Activated gamma-delta T cell treated with Interleukin-2 at 50 U/mL for 16 hours (primary cell): ENCODE results near the gene LIPT2.
A peak's percentile ranks its signal among the peaks of the same experiment; 100 is the strongest.

Experiments
- DNase-seq: peaks from one replicate; pipeline ENCODE4 v3.0.0-alpha.2; 2020

LIPT2 gene

DNA sequence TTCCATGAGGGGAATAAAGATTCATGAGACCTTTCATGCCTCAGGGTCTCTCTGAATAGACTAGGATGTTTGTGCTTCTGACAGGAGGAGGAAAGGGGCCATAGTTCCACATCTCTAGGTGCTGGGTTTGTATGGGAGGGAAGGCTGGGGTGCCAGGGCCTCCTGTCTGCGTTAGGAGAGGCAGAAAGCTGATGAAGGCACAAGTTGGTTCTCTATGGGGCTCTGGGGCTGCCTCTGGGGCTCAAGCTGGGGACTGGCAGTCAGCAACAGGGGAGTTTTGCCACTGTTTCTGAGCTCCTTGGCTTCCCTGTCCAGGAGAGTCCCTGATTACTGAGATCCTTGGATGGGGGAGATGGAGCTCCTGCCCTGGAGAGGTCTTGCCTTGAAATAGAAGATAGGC lies 30.3 kb downstream of the LIPT2 start:
- no peak for DNase-seq

GRCh38 chr11:74462631-74463030 lies 30.9 kb downstream of the LIPT2 start:
- DNase-seq: no peak

DNA sequence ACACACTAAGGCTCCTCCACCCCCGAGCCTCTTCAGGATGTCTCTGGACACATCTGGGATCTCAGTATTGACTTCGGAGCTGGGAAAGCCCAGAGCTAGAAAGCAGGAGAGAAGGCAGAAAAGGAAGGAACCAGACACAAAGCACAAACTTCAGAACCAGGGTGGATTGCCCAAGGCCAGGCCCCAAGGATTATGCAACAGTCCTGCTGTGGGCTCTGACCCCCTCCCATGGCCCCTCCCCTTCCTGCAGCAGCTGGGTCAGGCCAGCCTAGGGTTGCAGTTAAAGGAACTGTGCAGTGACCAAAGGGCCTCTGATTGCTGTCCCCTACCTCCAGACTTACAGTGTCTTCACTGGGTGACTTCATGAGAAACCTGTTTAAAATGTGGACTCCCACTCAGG lies 31.5 kb downstream of the LIPT2 start:
- no peak for DNase-seq

GRCh38 chr11:74460481-74461154 lies 32.9 kb downstream of the LIPT2 start:
- no peak for DNase-seq

- DNase-seq: no peak
Observed at GRCh38 chr11:74460065-74460464, 33.5 kb downstream of the LIPT2 start.

GRCh38 chr11:74459584-74459983 lies 33.9 kb downstream of the LIPT2 start:
- no peak for DNase-seq

DNA sequence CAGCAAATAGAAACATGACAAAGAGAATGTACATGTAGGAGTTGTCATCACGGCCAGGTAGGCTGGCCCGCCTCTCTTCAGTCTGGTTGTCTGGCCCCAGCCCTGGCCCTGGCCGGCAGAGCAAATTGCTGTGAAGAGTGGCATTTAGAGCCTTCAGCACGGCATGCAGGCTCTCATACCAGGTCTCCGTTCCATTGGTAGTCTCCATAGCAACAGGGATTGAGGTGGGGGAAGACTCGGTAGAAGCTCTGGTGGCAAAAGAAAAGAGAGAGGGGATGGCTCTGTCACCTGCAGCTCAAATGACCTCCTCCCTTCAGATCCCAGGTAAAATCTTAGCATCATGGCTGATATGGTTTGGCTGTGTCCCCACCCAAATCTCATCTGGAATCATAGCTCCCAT lies 36.2 kb downstream of the LIPT2 start:
- no peak for DNase-seq

DNA sequence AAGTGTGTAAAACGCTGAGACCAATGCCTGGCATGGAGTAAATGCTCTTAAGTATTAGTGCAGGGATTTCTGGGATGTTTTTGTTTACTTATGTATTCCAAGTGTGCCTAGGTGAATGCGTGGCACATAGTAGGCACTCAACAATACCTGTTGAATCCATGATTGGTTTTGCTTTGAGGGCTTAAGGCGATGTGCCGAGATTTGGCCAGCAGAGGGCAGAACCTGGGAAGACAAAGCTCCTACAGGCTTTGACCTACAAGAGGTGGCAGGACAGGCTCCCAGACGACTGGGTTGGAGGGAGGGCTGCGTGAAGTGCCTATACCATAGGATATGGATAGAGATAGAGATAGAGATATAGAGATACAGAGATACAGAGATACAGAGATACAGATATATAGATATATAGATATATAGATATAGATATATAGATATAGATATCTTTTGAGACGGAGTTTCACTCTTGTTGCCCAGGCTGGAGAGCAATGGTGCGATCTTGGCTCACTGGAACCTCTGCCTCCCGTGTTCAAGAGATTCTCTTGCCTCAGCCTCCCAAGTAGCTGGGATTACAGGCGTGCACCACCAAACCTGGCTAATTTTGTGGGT lies 40.0 kb downstream of the LIPT2 start:
- peak; percentile 52 for DNase-seq

DNA sequence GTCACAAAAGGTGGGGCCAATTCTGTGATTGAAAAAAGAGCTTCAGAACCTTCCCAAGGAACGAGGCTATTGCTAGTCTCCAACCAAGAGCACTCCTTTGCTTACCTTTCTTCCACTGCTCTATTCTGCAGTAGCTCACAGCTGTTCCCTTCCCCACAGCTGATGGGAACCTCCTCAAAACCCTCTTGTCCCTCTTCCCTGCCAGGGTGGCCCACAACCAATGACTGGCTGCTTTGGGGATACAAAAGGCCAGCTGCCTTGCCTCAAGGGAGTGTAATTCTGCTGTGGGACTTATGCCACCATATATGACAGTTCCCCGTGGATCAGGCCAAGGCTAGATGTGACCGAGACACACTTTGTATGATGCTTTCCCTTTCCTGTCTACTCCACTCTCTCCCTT lies 41.2 kb downstream of the LIPT2 start:
- DNase-seq: no peak

DNA sequence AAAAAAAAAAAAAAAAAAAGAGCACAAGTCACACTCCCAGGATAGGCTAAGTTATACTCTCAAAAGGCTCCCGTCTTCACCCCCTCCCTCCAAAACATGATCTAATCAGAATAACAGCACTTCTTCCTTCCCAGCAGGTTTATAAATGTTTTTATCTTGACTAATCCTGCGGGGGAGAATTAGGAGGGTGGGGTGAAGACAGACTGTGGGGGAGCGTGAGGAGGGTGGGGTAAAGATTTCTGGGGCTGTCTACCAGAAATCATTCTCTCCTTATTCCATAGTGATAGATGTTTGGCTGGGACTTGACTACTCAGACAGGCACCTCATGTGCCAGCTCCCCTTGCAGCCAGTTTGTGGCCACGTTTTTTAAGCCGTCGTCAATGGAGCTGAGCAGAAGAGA lies 43.2 kb downstream of the LIPT2 start:
- DNase-seq: no peak

GRCh38 chr11:74449369-74449931 lies 44.1 kb downstream of the LIPT2 start:
- DNase-seq: peak; percentile 35

GRCh38 chr11:74447720-74448119 lies 45.8 kb downstream of the LIPT2 start:
- DNase-seq: no peak

DNA sequence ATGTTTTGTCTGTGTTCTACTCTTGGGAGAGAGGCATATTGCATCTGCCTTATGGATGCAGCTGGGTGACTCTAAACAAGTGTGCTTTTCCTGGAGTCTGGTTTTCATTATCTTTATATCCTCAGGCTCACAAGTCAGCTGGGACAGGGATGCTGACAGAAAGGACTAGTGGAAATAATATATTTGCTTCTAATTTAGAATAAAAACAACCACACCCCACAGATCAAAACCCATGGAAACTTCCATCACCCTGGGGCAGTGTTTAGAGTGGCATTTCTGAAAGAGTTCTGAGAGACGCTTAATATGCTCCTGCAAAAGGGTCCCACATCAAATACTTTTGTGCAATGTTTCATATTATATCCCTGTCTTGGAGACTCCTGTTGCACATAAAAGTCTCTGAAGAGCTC lies 47.0 kb downstream of the LIPT2 start:
- DNase-seq: no peak

GRCh38 chr11:74444173-74444826 lies 49.2 kb downstream of the LIPT2 start:
- DNase-seq: no peak

DNA sequence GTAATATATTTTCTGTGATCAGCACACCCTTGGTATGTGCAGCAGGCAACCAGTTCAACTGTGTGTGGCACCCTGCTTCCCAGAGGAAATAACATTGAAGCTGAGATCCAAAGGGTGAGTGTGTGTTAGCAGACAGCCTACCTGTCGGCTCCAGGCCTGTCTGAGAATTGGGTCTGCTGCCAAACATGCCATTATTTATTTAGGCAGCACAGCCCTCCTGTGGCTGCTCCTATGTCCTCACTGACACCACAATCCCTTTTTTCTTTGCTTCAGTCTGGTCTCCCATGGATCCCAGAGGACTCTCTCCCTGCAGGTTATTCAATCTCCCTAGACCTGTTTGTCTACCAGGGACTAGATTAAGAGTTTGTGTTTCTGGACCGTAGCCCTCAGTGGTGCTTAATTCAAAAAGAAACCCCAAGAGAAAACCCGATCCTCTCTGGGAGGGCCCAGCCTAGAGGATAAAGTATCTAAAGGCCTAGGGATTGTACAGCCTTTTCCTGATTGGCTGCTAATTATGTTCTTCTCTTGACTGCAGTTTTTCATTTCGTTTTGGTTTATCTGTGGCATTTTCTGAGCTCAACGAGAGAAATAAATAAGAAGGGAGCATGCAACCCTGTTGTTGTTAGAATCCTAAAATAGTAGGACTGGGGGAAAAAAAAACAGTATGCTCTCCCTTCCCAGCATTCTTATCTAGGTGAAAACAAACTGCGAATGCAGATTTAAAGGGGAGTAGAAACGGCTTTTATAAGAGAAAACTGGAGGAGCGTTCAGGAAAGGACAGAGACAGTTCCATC lies 50.3 kb downstream of the LIPT2 start:
- DNase-seq: no peak

GRCh38 chr11:74442636-74443035 lies 50.9 kb downstream of the LIPT2 start:
- DNase-seq: no peak
